Right lobe of liver (tissue), 4 donors: ENCODE measurements around the gene ANKRD13B.

ENCODE experiments used
- POLR2A ChIP-seq: fragments of 450-650 bp; IDR thresholded peaks from one replicate; pipeline ENCODE4 v1.6.1; 2017; ENCODE audit warnings: antibody characterized with exemption, mild to moderate bottlenecking
- TF ChIP-seq, protein P1 (sequence below), 4 donors: fragments of 200-600 bp in 3 of 4; fragments of 450-650 bp in 1 of 4; IDR thresholded peaks; one replicate each; pipeline versions ENCODE4 v1.5.1 to v1.8.0; 2016 to 2022; ENCODE audit warnings: antibody characterized with exemption in 4 of 4, mild to moderate bottlenecking in 2 of 4
- donor health status: DM: no; HTN: no; CAD: no.
- donor health status: DM: no; HTN: no; CAD: no.
- donor health status: DM: no; HTN: yes; CAD: no.

DNA sequence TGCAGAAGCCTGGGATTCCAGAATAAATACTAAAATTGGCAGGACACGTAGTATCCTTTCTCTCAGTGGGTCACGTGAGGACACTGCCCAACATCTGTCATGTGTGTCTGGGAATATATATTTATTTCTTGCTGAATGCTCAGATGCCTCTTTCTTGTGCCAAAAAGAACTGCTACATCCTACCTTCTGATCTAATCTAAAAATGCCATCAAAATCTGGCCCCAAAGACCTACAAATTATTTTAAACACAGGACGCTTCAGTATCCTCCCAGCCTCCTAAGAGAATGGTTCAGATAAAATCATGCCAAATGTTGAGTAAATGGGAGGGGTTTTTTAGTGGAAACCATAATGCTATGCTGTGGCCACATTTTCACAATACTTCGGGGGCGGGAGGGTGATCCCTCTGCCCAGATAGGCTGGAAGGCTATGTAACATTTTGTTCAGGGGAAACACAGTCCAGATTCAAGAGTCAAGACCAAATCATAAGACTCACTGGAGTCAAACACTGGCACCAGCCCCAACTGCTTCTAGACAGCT, 52.7 kb downstream of the ANKRD13B start:
- TF ChIP-seq, protein P1, sequence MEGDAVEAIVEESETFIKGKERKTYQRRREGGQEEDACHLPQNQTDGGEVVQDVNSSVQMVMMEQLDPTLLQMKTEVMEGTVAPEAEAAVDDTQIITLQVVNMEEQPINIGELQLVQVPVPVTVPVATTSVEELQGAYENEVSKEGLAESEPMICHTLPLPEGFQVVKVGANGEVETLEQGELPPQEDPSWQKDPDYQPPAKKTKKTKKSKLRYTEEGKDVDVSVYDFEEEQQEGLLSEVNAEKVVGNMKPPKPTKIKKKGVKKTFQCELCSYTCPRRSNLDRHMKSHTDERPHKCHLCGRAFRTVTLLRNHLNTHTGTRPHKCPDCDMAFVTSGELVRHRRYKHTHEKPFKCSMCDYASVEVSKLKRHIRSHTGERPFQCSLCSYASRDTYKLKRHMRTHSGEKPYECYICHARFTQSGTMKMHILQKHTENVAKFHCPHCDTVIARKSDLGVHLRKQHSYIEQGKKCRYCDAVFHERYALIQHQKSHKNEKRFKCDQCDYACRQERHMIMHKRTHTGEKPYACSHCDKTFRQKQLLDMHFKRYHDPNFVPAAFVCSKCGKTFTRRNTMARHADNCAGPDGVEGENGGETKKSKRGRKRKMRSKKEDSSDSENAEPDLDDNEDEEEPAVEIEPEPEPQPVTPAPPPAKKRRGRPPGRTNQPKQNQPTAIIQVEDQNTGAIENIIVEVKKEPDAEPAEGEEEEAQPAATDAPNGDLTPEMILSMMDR (IDR thresholded peaks at IDR 0.05) = no peak
- TF ChIP-seq POLR2A = no peak
